GM18502 (cell line): ENCODE results near the gene EYS.

Source experiments
- ATAC-seq: cut with Tn5 transposase; IDR thresholded peaks from one replicate; pipeline ENCODE4 v1.9.1; 2021; ENCODE audit warnings: mild to moderate bottlenecking; ENCODE audit not compliant: unreplicated experiment, poor library complexity

The EYS gene

DNA sequence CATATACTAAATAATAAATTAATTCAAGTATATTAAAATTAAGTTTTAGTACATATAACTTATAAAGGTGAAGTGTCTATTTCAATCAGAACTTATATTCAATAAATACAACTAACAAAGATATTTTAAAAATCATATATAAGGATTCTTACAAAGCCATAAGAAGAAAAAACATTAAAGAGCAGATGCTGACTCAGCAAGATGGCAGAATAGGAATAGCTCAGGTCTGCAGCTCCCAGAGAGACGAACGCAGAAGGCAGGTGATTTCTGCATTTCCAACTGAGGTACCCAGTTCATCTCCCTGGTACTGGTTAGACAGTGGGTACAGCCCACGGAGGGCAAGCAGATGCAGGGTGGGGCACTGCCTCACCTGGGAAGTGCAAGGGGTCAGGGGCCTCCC lies 811.1 kb downstream of the EYS start:
- no peak for ATAC-seq

DNA sequence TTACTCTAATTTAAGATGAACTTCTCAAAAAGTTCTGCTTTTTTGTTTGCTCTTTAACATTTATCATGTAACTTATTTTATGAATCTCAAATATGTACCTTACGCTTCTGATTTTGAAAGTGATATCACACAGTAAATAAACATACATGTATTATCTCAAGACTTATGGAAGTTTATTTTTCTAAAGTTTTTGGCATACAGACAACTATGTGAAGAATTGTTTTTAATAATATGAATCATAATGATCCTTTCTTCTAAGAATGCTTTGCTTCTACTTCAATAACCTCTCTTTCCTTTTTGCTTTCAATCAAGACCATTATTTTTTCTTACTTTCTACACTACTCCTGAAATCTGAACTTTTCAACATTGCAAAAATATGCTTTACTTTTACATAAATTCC lies 816.4 kb downstream of the EYS start:
- no peak for ATAC-seq

DNA sequence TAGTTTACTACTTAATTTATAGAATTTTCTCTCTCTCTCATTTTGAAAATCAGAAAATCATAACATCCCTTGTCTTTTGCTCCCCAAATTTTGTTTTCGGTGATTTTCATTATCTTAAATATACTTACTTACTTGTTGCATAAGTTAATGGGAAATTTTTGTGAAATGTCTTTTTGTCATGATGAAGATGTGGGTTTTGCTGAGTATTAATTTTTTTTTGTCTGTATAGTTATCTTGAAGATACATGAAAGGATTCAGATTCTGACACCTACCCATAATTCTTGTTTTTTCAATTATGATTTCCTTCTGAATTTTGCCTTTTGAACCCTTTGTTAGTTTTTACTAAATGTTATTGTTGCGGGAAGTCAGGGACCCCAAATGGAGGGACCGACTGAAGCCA lies 817.9 kb downstream of the EYS start:
- no peak for ATAC-seq

DNA sequence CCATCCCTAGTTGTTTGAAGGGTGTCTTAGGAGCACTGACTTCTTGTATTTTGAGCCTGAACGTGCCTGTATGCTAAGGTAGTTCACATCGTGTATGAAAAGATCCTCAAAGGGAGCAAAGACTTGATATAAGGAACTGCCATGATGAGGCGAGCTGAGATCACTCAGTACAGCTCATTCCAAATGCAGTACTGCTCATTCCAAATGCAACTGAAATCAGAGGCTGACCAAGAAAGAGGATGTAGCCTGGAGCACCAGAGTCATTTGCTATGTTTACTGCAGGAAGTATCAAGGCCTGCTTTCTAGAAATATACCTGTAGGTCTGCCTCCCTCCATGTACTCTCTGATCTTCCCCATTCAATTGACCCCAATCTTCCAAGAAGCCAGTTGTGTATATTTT lies 832.2 kb downstream of the EYS start:
- no peak for ATAC-seq

DNA sequence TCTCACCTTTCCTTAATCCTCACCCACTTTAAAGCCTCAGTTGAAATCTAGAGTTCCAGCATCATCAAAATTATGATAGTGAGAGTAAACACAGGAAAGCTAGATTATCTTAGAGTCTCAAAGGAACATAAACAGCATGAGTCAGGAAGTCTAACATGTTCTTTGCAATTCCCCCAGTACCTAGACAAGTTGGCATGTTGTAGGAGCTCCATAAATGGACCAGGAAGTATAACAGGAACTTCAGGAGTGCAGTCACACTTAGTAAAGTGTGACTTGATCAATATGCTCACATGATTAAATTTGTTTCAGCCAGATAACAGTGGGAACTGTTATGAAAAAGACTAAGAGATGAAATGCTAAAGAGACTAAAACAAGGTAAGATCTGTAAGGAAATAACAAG lies 834.4 kb downstream of the EYS start:
- no peak for ATAC-seq

DNA sequence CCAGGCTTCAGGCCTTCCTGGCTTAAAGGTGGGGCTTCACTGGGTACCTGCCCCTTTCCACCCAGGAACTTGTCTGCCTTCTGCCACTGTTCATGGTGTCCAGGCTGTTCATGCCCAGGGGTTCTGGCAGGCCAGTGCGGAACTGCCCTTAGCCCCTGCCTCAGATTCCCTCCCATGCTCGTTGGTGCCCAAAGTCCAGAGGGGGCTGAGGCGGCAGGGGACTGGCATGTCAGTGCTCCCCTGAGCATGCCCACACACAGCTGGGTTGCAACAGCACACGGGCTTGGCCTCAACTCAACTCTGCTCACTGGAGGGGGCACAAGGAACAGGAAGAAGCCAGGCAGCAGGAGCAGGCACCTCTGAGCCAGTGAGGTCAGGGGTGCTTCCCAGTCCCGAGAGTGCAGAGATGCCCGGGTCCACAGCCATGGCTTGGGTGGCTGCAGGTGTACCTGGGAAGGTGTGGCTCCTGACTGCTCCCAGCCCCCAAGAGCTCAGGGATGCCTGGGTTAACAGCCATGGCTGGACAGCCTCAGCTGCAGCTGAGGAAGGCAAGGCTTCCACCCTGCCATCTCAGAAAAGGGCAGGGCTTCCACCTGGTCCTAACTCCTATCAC lies 845.9 kb downstream of the EYS start:
- ATAC-seq, result no peak

DNA sequence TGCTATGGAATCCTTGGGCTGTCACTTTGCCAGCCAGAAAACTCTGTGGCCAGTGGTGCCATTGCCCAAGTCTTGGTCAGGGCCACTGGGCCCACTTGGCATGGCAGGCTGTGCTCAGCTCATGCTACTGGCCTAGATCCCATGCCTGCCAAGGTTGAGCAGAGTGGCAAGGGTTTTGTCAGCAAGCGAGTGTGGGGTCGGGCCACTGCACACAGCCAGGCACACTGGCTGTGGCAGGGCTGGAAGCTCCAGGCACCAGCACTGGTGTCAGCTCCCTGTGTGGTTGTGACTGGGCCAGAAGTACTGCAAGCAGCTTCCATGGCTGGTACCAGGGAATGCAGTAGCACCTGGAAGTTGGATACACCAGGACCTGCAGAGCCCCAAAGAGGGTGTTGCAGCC lies 846.8 kb downstream of the EYS start:
- ATAC-seq, result no peak

DNA sequence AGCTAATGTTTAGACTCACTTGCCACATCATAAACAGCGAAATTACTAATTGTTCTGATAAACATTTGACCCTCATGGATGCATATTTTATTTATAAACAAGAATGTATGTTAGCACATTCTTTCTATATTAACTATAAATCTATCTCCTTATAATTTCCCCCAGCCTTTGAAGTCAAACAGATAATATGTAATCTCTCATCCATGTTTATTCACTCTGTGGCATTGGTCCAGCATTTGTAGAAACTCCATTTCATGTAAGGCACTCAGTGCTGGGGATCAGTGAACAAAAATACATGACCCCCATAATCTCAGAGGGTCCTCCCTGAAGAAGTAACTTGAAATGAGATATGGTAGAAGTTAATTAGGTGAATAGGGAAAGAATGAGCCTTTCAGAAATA lies 856.9 kb downstream of the EYS start:
- ATAC-seq, result no peak

DNA sequence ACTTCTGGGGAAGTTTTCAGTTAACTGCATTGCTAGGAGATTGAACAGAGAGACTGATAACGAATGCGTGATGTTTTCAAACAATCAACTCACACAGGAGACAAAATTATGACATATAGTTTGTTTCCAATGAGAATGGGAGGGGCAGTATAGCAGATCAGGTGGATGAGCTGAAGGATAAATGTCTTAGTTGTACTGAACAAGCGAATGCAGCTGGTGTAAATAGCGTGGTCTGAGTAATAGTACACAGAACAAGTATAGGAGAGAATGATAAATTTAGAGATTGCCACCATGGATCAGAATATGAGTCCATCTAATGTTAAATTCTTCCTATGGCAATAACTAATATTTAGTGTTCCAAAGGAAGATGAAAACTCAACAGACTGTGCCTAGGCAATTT lies 858.6 kb downstream of the EYS start:
- no peak for ATAC-seq

DNA sequence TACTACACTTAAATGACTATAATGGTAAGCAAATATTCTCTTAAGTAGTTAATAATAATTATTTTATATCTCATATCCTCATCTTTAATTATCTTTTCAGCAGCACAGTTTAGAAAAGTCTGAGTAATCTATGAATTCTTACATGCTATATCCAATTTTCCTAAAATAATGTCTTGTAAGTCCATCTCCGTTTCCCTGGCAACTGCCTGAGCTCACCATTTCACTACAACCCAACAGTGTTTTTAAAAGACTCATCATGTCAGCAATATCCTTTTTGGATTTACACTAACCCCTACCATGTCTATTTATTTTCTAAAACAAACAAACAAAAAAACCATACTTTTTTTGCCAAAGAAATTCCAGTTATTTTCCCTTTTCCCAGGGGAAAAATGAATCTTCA lies 859.6 kb downstream of the EYS start:
- no peak for ATAC-seq

DNA sequence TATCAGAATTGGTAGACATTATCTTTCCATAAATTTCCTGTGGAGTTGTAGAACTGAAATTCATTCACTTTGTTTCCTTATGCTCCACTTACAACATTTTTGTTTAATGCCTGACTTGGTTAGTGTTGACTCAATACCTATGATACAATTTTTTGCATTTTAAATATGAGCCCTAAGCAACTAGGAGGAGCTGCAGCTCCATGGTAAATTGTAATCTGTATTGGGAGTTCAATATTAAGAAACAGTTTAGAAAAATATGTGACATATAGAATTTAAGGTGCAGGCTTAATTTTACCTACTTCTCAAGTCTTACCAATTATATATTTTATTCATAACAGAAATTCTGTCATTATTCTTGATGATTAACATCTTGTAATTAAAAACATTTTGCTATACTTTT lies 868.3 kb downstream of the EYS start:
- ATAC-seq, result no peak

DNA sequence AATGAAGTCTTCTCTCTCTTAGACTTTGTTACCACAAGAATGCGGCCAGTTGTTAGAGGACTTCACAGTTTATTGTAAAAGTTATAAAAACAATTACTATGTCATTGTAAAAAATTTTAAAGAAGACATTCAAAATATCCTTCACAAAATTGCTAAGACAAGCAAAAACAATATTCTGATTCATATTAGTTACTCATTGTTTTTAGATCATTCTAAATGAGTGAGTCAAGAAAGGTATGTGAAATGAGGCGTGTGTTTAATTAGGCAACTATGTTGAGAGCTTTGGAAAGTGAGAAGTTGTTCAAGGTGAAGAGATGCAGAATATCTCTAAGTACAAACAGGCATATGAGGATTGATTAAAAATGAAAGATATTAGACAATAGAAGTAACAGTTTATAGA lies 875.3 kb downstream of the EYS start:
- ATAC-seq, result no peak

DNA sequence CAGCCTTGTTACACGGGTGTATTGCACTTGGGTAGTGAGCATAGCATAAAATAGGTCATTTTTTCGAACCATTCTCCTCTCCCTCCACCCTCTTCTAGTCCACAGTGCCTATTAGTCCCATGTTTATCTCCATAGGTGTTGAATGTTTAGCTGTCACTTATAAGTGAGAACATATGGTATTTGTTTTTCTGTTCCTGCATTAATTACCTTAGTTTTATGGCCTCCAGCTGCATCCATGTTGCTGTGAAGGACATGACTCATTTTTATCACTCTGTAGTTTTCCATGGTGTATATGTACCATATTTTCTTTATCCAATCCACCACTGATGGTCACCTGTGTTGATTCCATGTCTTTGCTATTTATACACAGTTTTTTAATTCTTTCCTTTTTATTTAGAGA lies 889.5 kb downstream of the EYS start:
- ATAC-seq, result no peak

DNA sequence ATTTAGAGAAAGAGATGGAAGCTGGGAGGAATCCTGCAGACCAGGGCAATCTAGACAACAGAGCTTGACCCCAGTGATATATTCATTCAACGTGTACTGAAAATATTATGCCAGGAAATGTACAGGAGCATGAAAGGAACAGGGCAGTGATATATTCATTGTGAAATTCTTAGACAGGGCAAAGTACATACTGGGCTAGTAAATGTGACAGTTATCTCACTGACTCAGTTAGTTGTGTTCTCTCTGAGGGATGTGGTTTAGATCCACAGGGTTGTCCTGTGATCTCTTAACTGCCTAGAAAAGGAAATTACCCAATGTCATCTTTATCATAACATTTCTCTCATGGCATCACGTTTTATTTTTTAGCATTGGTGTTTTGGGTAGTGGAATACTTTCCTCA lies 891.3 kb downstream of the EYS start:
- no peak for ATAC-seq

DNA sequence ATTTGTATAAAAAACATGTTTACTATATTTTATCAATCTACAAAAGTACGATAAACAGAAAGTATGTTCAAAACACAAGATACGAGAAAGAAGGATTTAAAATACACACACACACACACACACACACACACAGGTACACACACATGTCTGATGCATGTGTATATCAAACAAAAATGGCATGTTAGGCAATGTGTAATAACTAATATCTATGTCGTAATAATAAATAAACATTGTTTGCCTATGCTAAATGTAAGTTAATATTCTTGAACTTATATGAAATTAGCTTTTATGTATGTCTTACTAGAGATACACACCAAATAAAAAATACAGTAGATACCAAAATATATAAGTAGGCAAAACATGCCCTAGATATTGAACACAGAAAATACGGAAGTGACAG lies 894.9 kb downstream of the EYS start:
- no peak for ATAC-seq

DNA sequence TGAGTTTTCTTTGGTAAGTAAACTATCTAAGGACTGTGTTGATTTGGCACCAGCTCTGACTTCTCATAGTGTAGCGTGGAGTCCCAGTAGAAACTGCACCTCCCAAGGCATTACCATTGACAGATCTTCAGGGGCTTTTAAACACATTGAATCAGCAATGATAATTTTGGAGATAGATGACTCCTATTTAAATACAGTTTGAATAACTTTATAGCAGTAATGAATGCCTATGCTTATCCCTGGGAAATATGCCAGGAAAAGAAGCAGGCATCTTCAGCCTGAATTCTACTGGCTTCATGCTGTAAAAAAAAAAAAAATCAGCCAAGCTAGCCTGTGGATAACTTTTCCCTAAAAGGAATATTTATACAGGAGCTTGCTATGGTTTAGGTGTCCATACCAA lies 895.9 kb downstream of the EYS start:
- no peak for ATAC-seq

DNA sequence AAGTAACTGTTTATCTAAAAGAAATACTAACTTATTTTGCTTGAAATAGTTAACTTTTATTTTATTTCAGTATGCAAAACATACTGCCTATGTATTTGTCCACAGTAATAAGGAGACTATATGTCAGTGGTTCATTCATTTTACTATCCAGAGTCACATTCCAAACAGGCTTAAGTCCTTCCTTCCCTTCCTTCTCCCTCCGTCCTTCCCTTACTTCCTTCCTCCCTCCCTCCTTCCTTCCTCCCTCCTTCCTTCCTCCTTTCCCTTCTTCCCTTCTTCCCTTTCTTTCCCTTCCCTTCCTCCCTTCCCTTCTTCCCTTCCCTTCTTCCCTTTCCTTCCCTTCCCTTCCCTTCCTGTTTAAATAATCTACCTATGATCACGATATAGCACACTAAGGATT lies 899.2 kb downstream of the EYS start:
- ATAC-seq, result no peak

DNA sequence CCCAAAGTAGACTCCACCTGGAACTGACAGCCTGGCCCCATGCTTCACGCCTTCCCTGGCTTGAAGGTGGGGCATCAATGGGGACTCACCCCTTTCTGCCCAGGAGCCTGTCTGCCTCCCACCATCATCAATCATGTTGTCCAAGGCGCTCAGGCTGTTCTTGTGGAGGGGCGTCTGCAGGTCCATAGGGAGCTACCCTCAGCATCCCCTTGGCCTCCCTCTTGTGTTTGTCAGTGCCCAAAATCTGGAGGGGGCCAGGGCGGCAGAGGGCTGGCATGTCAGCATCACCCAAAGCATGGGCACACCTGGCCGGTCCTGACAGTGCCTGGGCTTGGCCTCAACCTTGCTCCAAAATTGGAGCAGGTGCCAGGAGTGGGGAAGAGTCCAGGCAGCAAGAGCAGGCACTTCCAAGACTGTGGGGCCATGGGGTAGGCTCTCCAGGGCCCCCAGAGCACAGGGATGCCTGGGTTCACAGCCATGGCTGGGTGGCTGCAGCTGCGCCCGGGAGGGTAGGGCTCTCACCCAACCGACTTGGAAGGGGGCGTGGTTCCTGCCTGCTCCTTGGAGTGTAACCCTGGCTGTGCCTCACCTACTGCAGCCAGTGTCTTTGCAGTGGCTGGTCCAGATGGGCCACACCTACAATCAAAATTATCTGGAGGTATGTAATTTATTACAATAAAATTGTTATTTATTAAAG lies 903.4 kb downstream of the EYS start:
- ATAC-seq, result no peak

DNA sequence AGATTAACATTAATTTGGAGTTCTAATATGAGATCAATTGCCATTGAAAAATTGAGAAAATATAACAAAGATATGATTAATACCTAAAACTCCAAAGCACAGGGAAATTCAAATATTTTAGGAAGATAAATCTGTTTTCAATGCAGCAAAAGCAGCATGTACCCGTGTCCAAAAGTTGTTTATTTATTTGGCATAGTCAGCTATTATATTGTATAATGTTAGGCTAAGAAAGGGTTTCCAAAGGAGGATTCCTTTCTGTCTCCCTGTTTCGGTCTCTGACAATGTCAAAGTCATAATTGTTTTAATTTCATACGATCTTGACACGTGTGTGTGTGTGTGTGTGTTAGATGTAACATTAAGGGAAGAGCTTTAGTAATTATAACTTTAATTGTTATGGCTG lies 914.5 kb downstream of the EYS start:
- no peak for ATAC-seq

DNA sequence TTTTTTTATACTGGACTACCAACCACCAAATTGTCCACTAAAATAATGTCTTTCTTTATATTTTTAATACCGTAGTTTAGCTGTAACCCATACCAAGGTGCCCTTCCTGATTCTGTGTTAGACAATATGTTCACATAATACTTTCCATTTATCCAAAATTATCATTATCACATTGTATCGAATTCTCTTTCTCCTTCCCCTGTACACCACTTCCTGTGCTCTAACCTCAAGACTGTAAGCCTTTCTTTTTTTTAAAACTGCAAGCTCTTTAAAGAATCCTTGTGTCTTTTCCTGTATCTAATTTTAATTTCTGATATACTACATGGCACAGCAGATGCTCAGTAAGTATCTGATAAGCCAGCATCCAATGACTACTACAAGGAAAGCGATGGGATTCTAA lies 917.5 kb downstream of the EYS start:
- ATAC-seq, result no peak

DNA sequence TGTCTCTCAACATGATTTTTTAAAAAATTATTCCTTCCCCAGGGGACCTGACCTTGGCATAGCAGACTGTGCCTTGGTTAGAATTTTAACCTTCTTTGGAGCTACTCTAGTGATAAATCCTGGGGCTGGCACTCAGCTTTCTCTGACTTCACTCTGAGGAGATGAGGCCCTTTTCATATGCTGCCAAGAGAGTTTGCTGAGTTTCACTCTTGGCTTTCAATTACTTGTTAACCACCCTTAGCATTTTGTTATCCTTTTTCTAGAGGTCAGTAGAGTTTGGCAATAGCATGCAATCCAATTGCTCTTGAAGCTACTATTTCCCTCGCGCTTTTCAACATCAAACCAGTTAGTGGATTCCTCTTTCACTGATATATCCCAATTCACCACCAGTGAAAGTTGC lies 920.3 kb downstream of the EYS start:
- no peak for ATAC-seq

DNA sequence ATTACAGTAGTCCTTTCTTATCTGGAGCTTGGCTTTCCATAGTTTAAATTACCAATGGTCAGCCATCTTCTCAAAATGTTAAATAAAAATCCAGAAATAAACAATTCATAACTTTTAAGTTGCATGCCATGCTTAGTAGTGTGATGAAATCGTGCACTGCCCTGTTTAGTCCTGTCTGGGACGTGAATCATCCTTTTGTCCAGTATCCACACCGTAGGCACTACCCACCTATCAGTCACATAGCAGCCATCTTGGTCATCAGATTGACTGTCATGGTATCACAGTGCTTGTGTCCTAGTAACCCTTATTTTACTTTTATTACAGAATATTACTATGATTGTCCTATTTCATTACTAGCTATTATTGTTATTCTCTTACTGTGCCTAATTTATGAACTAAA lies 924.1 kb downstream of the EYS start:
- ATAC-seq, result no peak
